GM21381 (cell line): ENCODE data around the gene PLPP7.
"Not testable (repeated sequence)": the region's sequence is repeated elsewhere in the genome, so short reads cannot be mapped to it uniquely, and the experiment has no call there.

ENCODE experiments used
- ATAC-seq: cut with Tn5 transposase; IDR thresholded peaks from one replicate; pipeline ENCODE4 v1.9.1; 2021; ENCODE audit warnings: mild to moderate bottlenecking, moderate library complexity; ENCODE audit not compliant: unreplicated experiment

The PLPP7 gene

DNA sequence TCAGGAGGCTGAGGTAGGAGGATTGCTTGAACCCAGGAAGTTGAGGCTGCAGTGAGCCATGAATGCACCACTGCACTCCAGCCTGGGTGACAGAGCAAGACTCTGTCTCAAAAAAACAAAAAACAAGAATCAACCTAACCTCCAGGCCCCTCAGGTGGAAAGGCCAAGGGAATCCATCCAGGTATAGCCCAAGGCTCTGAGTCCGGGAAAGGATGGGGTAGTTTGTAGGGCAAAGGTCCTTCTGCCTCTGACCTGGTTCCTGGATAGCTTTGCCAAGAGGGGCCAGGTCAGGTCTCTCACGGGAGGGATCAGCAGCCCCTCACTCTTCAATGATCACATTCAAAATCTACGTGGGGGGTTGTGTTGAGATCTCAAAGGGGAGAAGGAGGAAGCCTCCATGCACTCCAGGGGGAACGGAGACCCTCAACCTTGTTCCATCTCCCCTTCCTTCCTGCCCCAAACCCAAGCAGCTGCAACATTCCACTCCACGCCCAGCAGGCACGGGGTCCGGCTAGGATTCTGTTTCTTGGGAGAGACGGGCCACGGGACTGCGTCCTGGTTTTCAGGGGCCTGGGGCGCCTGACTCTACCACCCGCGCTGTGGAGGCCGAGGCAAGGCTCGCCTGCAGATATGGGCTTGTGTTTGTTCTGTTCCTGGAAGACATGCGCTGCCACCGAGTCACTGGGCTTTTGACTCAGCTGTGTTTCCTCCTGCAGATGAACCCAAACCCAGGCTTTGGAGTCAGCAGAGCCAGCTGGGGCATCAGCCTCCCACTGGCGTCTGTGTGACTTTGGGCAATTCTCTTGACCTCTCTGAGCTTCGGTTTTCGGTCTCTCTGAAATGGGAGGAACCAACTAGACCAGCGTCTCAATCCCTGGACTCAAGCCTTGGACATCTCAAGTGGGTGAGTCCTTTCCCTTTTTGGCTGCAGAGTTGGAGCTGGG is 35.5 kb downstream of the PLPP7 start:
- ATAC-seq, result no peak

DNA sequence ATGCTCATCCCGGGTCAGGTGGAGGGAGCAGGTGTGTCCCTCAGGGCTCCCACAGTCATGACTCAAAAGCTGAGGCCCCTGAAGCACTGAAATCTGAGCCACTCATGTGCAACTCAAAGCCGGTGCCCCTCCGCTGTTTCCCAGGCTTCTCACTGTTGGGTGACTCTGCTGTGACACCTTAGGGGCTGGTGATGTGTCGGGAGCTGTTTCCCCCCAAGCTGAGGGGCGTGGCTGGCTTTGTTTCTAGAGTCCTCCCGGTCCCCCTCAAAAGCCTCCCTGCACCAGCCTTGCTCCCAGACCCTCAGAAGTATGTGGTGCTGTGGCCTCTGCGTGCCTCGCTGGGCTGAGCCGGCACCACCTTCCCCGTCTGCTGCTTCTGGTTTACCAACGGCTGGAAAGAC is 39.7 kb downstream of the PLPP7 start:
- ATAC-seq, result no peak

DNA sequence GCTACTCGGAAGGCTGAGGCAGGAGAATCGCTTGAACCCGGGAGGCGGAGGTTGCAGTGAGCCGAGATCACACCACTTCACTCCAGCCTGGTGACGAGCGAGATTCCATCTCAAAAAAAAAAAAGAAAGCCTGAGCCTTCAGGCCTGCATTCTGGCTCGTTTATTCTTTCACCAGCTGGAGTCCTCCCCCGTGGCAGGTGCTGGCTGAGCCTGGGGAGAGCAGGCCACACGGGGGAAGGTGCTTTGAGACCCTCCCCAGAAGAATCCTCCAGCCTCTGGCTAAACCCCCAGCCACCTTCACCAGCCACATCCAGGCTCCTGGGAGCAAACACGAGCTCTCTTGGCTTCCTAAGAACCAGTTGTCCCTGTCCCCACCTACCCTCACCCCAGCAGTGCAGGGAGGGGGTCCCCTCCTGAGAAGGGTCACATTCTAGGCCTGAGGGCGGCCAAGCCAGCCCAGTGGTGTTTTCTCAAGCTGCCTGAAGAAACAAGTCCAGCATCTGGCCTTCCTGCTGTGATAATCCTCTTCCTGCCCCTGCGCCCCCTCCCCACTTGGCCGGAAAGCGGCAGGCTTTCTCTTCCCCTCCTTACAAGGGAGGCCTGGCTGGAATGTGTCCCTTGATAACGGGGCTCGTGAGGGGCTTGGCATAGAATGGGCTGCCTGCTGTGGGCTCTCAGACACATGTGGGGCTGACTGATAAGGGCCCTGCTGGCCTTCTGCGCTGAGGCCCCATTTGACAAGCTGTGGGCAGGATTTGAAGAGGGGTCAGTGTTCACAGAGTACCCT is 41.5 kb downstream of the PLPP7 start:
- no peak for ATAC-seq

DNA sequence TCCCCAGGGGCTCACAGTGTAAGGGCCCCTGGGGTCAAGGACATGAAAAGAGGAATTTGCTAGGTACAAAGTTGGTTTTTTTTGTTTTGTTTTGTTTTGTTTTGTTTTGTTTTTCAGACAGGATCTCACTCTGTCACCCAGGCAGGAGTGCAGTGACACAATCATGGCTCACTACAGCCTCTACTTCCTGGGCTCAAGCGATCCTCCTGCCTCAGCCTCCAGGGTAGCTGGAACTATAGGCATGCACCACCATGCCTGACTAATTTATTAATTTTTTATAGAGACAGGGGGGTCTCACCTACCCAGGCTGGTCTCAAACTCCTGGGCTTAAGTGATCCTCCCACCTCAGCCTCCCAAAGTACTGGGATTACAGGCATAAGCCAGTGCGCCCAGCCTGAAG is 42.5 kb downstream of the PLPP7 start:
- not testable (repeated sequence) for ATAC-seq

- no peak for ATAC-seq
Measured at GRCh38 chr9:131333771-131334628, 44.5 kb downstream of the PLPP7 start.

DNA sequence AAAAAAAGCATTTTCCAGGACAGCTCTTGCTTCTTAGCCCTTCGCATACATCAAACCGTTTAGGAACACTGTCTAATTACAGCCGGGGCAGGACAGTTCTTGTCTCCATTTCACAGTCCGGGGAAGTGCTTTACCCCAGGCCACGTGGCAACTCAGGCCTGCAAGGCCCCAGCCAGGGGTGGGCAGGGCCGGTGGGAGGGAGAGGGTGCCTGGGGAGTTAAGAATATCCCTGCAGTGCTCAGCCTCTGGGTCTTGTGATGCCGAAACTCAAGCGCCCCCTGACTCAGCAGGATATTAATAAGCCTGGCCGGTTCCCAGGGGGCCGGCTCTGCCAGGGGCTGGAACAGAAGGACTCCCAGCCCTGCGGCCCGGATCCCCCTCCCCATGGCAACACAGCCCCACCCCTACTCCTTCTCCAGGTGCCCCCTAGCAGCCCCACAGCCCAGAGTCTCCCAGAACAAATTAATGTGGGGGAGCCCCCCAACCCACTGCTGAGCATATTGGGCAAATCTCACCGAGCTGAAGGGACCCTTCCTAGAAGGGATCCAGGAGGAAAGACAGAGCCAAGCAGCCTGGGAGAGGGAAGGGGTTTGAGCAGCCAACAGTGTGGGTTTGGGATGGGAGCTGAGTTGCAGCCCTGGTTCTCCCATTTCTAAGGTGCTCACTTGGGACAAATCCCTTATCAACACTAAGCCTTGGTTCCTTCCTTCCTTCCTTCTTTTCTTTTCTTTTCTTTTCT is 45.3 kb downstream of the PLPP7 start:
- no peak for ATAC-seq

- ATAC-seq, result no peak
Measured at GRCh38 chr9:131335368-131335755, 45.8 kb downstream of the PLPP7 start.

GRCh38 chr9:131337131-131337848 is 47.8 kb downstream of the PLPP7 start:
- no peak for ATAC-seq

- ATAC-seq, result not testable (repeated sequence)
Measured at GRCh38 chr9:131339212-131339611, 49.7 kb downstream of the PLPP7 start.

DNA sequence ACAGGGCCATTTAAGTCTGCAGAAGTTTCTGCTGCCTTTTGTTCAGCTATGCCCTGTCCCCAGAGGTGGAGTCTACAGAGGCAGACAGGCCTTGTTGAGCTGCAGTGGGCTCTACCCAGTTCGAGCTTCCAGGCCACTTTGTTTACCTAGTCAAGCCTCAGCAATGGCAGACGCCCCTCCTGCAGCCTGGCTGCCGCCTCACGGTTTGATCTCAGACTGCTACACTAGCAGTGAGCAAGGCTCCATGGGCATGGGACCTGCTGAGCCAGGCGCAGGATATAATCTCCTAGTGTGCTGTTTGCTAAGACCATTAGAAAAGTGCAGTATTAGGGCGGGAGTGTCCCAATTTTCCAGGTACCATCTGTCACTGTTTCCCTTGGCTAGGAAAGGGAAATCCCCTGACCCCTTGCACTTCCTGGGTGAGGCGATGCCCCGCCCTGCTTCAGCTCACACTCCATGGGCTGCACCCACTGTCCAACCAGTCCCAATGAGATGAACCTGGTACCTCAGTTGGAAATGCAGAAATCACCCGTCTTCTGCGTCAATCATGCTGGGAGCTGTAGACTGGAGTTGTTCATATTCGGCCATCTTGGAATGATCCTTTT is 55.5 kb downstream of the PLPP7 start:
- not testable (repeated sequence) for ATAC-seq

- no peak for ATAC-seq
Measured at GRCh38 chr9:131346559-131346958, 57.0 kb downstream of the PLPP7 start.

- no peak for ATAC-seq
Measured at GRCh38 chr9:131347376-131348020, 58.0 kb downstream of the PLPP7 start.

DNA sequence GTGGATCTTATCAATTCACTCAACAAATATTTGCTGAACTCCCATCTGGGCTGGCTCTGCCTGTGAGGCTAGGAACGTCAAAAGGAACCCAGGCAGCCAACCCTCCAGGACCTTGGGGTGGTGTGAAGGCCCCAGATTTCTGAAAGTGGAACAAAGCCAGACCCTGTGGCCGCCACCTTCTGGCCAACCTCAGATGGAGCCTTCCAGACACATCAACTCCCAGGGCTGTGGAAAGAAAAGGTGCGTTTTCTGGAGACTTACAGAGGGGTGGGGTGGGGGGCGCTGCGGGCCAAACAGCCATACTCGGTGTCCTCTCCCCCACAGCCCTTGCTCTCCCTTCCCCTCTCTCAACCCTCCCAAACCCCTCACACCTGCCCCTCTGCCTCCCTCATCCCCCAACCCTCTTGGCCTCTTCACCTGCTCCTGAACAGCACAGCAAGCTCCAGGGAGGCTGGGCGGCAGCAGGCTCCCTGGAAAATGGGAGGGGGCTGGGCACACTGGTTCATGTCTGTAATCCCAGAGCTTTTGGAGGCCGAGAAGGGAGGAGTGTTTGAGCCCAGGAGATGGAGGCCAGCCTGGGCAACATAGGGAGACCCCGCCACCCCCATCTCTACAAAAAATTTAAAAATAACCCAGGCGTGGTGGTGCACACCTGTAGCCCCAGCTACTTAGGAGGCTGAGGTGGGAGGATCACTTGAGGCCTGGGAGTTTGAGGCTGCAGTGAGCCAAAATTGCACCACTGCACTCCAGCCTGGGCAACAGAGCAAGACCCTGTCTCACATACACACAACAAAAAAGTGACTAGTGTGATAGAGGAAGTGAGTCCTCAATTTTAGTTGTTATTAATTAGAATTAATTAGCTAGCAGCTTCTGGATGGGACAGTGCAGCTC is 59.4 kb downstream of the PLPP7 start:
- ATAC-seq, result no peak

- ATAC-seq, result no peak
Measured at GRCh38 chr9:131349522-131349880, 60.0 kb downstream of the PLPP7 start.

DNA sequence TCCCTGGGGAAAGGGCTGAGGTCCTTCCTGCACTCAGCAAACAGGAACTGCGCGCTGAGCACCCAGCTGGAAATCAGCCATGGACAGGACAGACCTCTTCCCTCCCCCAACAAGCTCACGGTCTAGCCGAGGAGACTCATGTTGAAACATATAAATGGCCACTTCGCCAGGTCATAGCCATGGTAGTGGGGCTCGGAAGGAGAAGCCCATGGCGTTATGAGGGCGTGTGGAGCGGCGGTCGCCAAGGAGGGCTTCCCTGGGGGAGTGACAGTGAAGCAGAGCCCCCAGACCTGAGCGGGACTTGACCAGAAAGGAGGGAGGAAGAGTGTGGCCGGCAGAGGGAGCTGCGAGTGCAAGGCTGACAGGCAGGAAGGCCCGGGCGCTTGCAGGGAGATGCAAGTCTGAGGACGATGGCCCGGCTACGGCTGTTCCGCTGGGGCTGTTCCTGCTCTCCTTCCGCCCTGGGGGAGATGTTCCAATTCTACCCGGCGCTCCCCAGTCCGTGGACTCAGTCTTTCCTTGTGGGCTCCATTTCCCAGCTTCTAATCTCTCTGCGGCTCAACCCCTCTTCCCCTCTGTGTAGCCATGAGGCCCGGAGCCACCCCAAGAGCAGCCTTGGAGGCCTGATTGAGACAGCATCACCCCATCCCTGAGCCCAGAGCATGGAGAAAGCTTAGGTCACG is 60.5 kb downstream of the PLPP7 start:
- no peak for ATAC-seq

DNA sequence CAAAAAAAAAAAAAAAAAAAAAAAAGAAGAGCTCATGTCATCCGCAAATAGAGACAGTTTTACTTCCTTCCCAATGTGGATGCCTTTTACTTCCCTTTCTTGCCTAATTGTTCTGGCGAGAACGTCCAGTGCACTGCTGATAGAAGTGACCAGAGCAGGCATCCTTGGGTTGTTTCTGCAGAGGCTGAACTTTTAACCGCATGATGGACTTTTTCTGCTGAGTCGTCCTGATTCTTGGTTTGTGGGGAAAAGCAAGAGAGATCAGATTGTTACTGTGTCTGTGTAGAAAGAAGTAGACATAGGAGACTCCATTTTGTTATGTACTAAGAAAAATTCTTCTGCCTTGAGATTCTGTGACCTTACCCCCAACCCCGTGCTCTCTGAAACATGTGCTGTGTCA is 67.0 kb downstream of the PLPP7 start:
- not testable (repeated sequence) for ATAC-seq

- no peak for ATAC-seq
Measured at GRCh38 chr9:131358556-131358955, 69.0 kb downstream of the PLPP7 start.
